ENCODE data around the gene LIFR. TPM values are rescaled to one million over a fixed set of nuclear protein-coding genes. Genes with fewer than 3 reads are reported as not detected.
A peak's percentile ranks its signal among the peaks of the same experiment; 100 is the strongest.
"Not testable (repeated sequence)": the region's sequence is repeated elsewhere in the genome, so short reads cannot be mapped to it uniquely, and the experiment has no call there.

Gene LIFR
- polyA plus RNA-seq, 4 donors = 66.0 to 80.8 (median 75.8) TPM

- DNase-seq (ENCODE audit: low read depth in 4 of 4, low spot score in 2 of 4) = no peak
Observed at GRCh38 chr5:38527475-38527874, 29.0 kb downstream of the LIFR start.

- DNase-seq (ENCODE audit: low read depth in 4 of 4, low spot score in 2 of 4) = no peak
Observed at GRCh38 chr5:38524022-38524421, 32.4 kb downstream of the LIFR start.

GRCh38 chr5:38519476-38519875 lies 37.0 kb downstream of the LIFR start:
- no peak for DNase-seq (ENCODE audit: low read depth in 4 of 4, low spot score in 2 of 4)

GRCh38 chr5:38518341-38518740 lies 38.1 kb downstream of the LIFR start:
- DNase-seq (ENCODE audit: low read depth in 4 of 4, low spot score in 2 of 4) = no peak

- not testable (repeated sequence) for DNase-seq (ENCODE audit: low read depth in 4 of 4, low spot score in 2 of 4)
Observed at GRCh38 chr5:38516649-38517048, 39.8 kb downstream of the LIFR start.

- DNase-seq (ENCODE audit: low read depth in 4 of 4, low spot score in 2 of 4) = no peak
Observed at GRCh38 chr5:38515646-38516045, 40.8 kb downstream of the LIFR start.

GRCh38 chr5:38515092-38515491 lies 41.4 kb downstream of the LIFR start:
- no peak for DNase-seq (ENCODE audit: low read depth in 4 of 4, low spot score in 2 of 4)

- no peak for DNase-seq (ENCODE audit: low read depth in 4 of 4, low spot score in 2 of 4)
Observed at GRCh38 chr5:38509185-38509584, 47.3 kb downstream of the LIFR start.

GRCh38 chr5:38506302-38506701 lies 50.1 kb downstream of the LIFR start:
- DNase-seq (ENCODE audit: low read depth in 4 of 4, low spot score in 2 of 4) = no peak

- no peak for DNase-seq (ENCODE audit: low read depth in 4 of 4, low spot score in 2 of 4)
Observed at GRCh38 chr5:38500573-38501260, 55.7 kb downstream of the LIFR start.

- DNase-seq (ENCODE audit: low read depth in 4 of 4, low spot score in 2 of 4) = no peak
Observed at GRCh38 chr5:38497946-38498345, 58.5 kb downstream of the LIFR start.

GRCh38 chr5:38494763-38495162 lies 61.7 kb downstream of the LIFR start:
- DNase-seq (ENCODE audit: low read depth in 4 of 4, low spot score in 2 of 4) = peak in 2 of 4 donors; percentile 19 to 29

- no peak for DNase-seq (ENCODE audit: low read depth in 4 of 4, low spot score in 2 of 4)
Observed at GRCh38 chr5:38494175-38494574, 62.3 kb downstream of the LIFR start.

GRCh38 chr5:38483805-38484398 lies 72.5 kb downstream of the LIFR start:
- no peak for DNase-seq (ENCODE audit: low read depth in 4 of 4, low spot score in 2 of 4)

- no peak for DNase-seq (ENCODE audit: low read depth in 4 of 4, low spot score in 2 of 4)
Observed at GRCh38 chr5:38479315-38479904, 77.0 kb downstream of the LIFR start.

GRCh38 chr5:38478878-38479277 lies 77.6 kb downstream of the LIFR start:
- no peak for DNase-seq (ENCODE audit: low read depth in 4 of 4, low spot score in 2 of 4)

GRCh38 chr5:38478166-38478565 lies 78.3 kb downstream of the LIFR start:
- no peak for DNase-seq (ENCODE audit: low read depth in 4 of 4, low spot score in 2 of 4)

GRCh38 chr5:38473008-38473407 lies 83.4 kb downstream of the LIFR start:
- no peak for DNase-seq (ENCODE audit: low read depth in 4 of 4, low spot score in 2 of 4)

GRCh38 chr5:38472541-38472940 lies 83.9 kb downstream of the LIFR start:
- no peak for DNase-seq (ENCODE audit: low read depth in 4 of 4, low spot score in 2 of 4)

- no peak for DNase-seq (ENCODE audit: low read depth in 4 of 4, low spot score in 2 of 4)
Observed at GRCh38 chr5:38471709-38472108, 84.7 kb downstream of the LIFR start.

- no peak for DNase-seq (ENCODE audit: low read depth in 4 of 4, low spot score in 2 of 4)
Observed at GRCh38 chr5:38469707-38470267, 86.7 kb downstream of the LIFR start.
